SH-SY5Y (cell line): ENCODE measurements around the gene DNASE1.

Experiments used
- GATA2 ChIP-seq: IDR thresholded peaks from 2 replicates; pipeline ENCODE4 v1.6.1; 2011; ENCODE audit warnings: mild to moderate bottlenecking, low read depth, low read length
- GATA3 ChIP-seq: IDR thresholded peaks from 2 replicates; pipeline ENCODE4 v1.6.1; 2011; ENCODE audit warnings: low read depth, mild to moderate bottlenecking, low read length, moderate library complexity

- no peak for TF ChIP-seq GATA2
- TF ChIP-seq GATA3, result no peak
Measured at GRCh38 chr16:3640632-3641501, 13.6 kb upstream of the DNASE1 start.
